ENCODE measurements around the gene PLPP2.

Gene PLPP2

DNA sequence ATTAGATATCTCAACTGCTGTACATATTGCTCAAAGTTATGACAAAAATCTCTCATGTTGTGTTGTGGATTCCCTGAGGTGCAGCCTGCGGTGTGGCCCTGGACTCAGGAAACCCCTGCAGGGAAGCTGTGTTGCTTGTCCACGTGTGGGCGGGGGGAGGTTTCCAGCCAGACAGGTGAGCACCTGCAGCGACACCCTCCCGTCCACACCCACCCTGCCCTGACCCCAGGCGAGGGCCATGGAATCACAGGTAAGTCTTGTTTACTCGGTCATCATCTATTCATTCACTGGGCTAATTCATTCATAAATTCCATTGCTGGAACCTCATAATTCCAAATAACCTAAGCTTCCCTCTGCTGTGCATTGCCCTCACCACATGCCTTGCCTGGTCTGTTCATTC, 14.1 kb downstream of the PLPP2 start:
- Histone ChIP-seq H3K79me2 (ENCODE audit: low read length) (no peaks in the 10 kb centered on the region), H3F3A (ENCODE audit: insufficient read depth, low read length) (peaks cover 2% of the 10 kb centered on the region; the same call in 1 of the 2 replicates), H3K9me3 (replicated peaks; ENCODE audit: insufficient read depth, low read length) (no peaks in the 10 kb centered on the region), H3K9me2 (replicated peaks; ENCODE audit: insufficient read depth, low read length) (no peaks in the 10 kb centered on the region), H3K36me3 (replicated peaks; ENCODE audit: insufficient read depth, low read length) (no peaks in the 10 kb centered on the region), H3K9ac (ENCODE audit: low read length) (no peak overlapping the region), H3K27ac (ENCODE audit: low read length) (no peak overlapping the region), H4K20me1 (ENCODE audit: insufficient read depth, low read length) (no peaks in the 10 kb centered on the region), H3K4me1 (ENCODE audit: low read length) (peaks cover 3% of the 10 kb centered on the region), H3K4me3 (ENCODE audit: low read length) (no peak overlapping the region), H3K27me3 (replicated peaks; ENCODE audit: insufficient read depth, low read length) (peaks cover 81% of the 10 kb centered on the region), H3K4me2 (ENCODE audit: low read depth, low read length) (no peak overlapping the region), H2AFZ (ENCODE audit: low read length) (no peak overlapping the region)
- TF ChIP-seq, protein P1, sequence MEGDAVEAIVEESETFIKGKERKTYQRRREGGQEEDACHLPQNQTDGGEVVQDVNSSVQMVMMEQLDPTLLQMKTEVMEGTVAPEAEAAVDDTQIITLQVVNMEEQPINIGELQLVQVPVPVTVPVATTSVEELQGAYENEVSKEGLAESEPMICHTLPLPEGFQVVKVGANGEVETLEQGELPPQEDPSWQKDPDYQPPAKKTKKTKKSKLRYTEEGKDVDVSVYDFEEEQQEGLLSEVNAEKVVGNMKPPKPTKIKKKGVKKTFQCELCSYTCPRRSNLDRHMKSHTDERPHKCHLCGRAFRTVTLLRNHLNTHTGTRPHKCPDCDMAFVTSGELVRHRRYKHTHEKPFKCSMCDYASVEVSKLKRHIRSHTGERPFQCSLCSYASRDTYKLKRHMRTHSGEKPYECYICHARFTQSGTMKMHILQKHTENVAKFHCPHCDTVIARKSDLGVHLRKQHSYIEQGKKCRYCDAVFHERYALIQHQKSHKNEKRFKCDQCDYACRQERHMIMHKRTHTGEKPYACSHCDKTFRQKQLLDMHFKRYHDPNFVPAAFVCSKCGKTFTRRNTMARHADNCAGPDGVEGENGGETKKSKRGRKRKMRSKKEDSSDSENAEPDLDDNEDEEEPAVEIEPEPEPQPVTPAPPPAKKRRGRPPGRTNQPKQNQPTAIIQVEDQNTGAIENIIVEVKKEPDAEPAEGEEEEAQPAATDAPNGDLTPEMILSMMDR (IDR thresholded peaks at IDR 0.05; ENCODE audit: low read length), result no peak
- no peak; the same call in 1 of the 2 replicates for TF ChIP-seq EZH2phosphoT487 (IDR thresholded peaks at IDR 0.05; ENCODE audit: low read length)
- DNase-seq, result no peak

DNA sequence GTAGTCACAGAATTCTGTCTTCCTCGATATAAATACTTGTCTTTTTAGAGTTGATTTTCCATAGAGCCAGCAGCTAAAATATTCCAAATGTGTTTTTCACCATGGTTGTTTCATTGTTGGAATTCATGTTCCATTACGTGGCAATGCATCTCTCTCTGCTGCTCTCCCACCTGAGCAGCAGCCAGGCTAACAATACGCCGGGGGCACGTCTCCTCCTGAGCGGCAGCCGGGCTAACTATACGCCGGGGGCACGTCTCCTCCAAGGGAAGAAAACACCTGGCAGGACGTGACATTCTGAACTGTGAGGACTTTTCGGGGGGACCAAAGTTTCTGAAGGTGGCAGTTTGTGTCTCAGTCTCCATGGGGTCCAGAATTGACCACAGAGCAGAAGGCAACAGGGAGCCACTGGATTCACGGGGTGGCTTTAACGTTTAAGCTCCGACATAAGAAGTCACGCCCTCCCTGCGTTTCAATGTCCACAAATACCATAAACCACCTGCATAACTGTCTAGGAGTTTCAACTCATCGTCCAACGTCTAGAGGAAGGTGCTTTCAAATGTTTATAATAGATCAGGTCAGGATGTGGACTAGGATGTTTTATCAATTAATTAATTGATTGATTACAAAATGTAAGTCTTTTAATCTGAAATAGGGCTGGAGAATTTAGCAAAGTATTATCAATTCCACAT, 15.1 kb downstream of the PLPP2 start:
- H4K20me1 ChIP-seq (ENCODE audit: insufficient read depth, low read length), result no peaks in the 10 kb centered on the region
- no peak for TF ChIP-seq EZH2 (optimal IDR thresholded peaks at IDR 0.05; ENCODE audit: low read depth, low read length)
- TF ChIP-seq, protein P1 (IDR thresholded peaks at IDR 0.05; ENCODE audit: low read length), result no peak
- TF ChIP-seq EZH2phosphoT487 (IDR thresholded peaks at IDR 0.05; ENCODE audit: low read length), result no peak
- H3K9ac ChIP-seq (ENCODE audit: low read length), result no peak overlapping the region
- peaks cover 13% of the 10 kb centered on the region for H3K4me1 ChIP-seq (ENCODE audit: low read length)
- H3K27me3 ChIP-seq (replicated peaks; ENCODE audit: insufficient read depth, low read length), result peaks cover 72% of the 10 kb centered on the region
- H3F3A ChIP-seq (ENCODE audit: insufficient read depth, low read length), result peaks cover 9% of the 10 kb centered on the region
- no peak for DNase-seq
- no peak overlapping the region for H2AFZ ChIP-seq (ENCODE audit: low read length)
- no peak overlapping the region for H3K27ac ChIP-seq (ENCODE audit: low read length)
- H3K9me2 ChIP-seq (replicated peaks; ENCODE audit: insufficient read depth, low read length), result no peaks in the 10 kb centered on the region
- H3K36me3 ChIP-seq (replicated peaks; ENCODE audit: insufficient read depth, low read length), result no peaks in the 10 kb centered on the region
- no peak overlapping the region for H3K4me2 ChIP-seq (ENCODE audit: low read depth, low read length)
- H3K9me3 ChIP-seq (replicated peaks; ENCODE audit: insufficient read depth, low read length), result no peaks in the 10 kb centered on the region
- H3K79me2 ChIP-seq (ENCODE audit: low read length), result no peaks in the 10 kb centered on the region
- no peak overlapping the region for H3K4me3 ChIP-seq (ENCODE audit: low read length)

DNA sequence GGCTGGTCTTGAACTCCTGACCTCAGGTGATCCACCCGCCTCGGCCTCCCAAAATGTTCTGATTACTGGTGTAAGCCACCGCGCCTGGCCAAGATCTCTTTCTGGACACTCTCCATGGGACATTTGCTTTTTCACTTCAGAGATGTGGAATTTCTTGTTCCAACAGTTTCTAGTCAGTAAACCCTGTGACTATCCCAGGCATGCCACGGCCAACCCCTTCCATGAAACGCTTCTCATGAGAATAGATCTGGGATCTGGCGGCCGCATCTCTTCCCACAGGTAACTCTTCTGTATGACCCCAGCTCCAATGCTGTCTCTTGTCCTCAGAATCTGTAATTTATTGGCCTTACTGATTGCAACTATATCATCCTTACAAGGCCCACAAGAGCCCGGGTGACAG, 16.2 kb downstream of the PLPP2 start:
- Histone ChIP-seq H3K9me3 (replicated peaks; ENCODE audit: insufficient read depth, low read length) (no peaks in the 10 kb centered on the region), H3K27me3 (replicated peaks; ENCODE audit: insufficient read depth, low read length) (peaks cover 62% of the 10 kb centered on the region), H3F3A (ENCODE audit: insufficient read depth, low read length) (peaks cover 9% of the 10 kb centered on the region), H3K4me1 (ENCODE audit: low read length) (peaks cover 14% of the 10 kb centered on the region), H4K20me1 (ENCODE audit: insufficient read depth, low read length) (no peaks in the 10 kb centered on the region), H3K4me3 (ENCODE audit: low read length) (no peak overlapping the region), H3K36me3 (replicated peaks; ENCODE audit: insufficient read depth, low read length) (no peaks in the 10 kb centered on the region), H3K27ac (ENCODE audit: low read length) (no peak overlapping the region), H3K4me2 (ENCODE audit: low read depth, low read length) (no peak overlapping the region), H3K9me2 (replicated peaks; ENCODE audit: insufficient read depth, low read length) (no peaks in the 10 kb centered on the region), H3K9ac (ENCODE audit: low read length) (no peak overlapping the region), H3K79me2 (ENCODE audit: low read length) (no peaks in the 10 kb centered on the region), H2AFZ (ENCODE audit: low read length) (no peak overlapping the region)
- TF ChIP-seq, protein P1 (IDR thresholded peaks at IDR 0.05; ENCODE audit: low read length), result no peak
- TF ChIP-seq EZH2phosphoT487 (IDR thresholded peaks at IDR 0.05; ENCODE audit: low read length) (no peak), EZH2 (optimal IDR thresholded peaks at IDR 0.05; ENCODE audit: low read depth, low read length) (no peak)
- no peak for DNase-seq
